ENCODE data around the gene CDHR5.

CDHR5 gene

DNA sequence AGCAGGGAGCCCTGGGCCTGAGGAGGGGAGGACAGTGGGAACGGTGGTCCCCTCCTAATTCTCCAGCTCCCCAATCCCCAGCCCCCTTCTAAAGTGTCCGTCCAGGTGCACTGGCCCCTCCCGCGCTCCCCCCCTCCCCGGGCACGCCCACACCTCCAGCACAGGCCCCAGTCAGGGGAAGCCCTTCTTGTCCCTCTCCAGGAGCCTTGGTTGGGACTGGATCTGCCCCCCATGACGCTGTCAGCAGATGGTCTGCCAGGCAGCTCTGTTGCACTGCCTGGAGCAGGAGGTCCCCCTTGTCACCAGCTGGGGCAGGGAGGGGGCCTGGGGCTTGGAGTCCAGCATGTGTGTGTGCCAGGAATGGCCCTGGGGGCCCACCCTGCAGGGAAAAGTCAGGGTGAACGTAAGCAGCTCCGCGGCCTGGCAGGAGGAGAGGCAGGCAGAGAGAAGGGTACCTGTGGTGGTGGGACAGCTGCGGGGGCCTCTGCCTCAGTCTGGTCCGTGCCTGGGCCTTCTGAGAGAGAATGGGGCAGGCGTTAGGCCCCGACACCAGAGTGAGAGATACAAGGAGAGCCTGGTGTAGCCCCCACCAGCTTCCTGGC, 10.6 kb downstream of the CDHR5 start:
- TF ChIP-seq, protein P1, sequence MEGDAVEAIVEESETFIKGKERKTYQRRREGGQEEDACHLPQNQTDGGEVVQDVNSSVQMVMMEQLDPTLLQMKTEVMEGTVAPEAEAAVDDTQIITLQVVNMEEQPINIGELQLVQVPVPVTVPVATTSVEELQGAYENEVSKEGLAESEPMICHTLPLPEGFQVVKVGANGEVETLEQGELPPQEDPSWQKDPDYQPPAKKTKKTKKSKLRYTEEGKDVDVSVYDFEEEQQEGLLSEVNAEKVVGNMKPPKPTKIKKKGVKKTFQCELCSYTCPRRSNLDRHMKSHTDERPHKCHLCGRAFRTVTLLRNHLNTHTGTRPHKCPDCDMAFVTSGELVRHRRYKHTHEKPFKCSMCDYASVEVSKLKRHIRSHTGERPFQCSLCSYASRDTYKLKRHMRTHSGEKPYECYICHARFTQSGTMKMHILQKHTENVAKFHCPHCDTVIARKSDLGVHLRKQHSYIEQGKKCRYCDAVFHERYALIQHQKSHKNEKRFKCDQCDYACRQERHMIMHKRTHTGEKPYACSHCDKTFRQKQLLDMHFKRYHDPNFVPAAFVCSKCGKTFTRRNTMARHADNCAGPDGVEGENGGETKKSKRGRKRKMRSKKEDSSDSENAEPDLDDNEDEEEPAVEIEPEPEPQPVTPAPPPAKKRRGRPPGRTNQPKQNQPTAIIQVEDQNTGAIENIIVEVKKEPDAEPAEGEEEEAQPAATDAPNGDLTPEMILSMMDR (IDR thresholded peaks at IDR 0.05; ENCODE audit: low read depth, low read length, missing control alignments) = no peak
- in situ Hi-C loops (cut with HindIII; ENCODE audit: low sequenced_read_pairs) = no loop called here
- no peak overlapping the region for H3K4me3 ChIP-seq (ENCODE audit: low read depth, low read length)
- DNase-seq (ENCODE audit: low read depth) = no peak

DNA sequence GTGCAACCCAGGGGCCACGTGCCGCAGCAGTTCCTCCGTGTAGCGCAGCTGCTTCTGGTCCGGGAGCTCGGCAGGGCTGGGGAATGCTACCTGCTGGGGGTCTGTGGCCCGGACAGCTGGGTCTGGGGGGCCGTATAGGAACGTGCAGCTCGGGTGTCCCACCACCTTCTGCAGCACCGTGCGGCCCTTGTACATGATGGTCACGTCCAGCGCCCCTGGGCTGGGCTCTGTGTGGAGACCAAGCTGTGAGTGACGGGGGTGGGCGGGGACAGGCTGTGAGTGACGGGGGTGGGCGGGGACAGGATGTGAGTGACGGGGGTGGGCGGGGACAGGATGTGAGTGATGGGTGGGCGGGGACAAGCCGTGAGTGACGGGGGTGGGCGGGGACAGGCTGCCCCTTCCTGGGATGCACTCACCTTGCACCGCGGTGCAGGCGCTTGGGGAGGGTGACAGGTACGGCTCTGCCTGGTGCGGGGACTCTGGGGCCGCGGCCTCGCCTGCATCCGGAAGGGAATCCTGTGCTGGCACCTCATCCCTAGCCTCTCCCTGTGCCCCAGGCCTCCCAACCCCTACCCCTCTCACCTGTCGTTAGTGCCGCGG, 11.3 kb downstream of the CDHR5 start:
- TF ChIP-seq, protein P1 (IDR thresholded peaks at IDR 0.05; ENCODE audit: low read depth, low read length, missing control alignments) = no peak
- no peak for DNase-seq (ENCODE audit: low read depth)
- in situ Hi-C loops (cut with HindIII; ENCODE audit: low sequenced_read_pairs) = no loop called here
- H3K4me3 ChIP-seq (ENCODE audit: low read depth, low read length) = no peak overlapping the region

DNA sequence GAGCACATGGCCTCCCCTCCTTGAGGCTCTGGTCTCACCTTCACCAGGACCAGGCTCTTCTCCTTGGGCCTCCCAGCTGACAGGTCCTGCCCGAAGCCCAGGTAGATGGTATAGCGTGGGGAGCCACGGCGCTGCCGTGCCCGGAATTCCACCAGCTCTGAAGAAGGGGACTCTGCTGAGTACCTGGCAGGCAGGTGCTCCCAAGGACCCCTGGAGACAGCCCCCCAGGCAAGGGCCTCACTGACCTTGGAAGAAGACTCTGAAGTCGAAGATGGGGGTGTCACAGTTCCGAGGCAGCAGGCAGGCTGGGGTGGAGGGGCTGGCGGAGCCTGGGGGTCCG, 11.8 kb downstream of the CDHR5 start:
- in situ Hi-C loops (cut with HindIII; ENCODE audit: low sequenced_read_pairs) = no loop called here
- H3K4me3 ChIP-seq (ENCODE audit: low read depth, low read length) = no peak overlapping the region
- TF ChIP-seq, protein P1 (IDR thresholded peaks at IDR 0.05; ENCODE audit: low read depth, low read length, missing control alignments) = no peak
- no peak for DNase-seq (ENCODE audit: low read depth)

DNA sequence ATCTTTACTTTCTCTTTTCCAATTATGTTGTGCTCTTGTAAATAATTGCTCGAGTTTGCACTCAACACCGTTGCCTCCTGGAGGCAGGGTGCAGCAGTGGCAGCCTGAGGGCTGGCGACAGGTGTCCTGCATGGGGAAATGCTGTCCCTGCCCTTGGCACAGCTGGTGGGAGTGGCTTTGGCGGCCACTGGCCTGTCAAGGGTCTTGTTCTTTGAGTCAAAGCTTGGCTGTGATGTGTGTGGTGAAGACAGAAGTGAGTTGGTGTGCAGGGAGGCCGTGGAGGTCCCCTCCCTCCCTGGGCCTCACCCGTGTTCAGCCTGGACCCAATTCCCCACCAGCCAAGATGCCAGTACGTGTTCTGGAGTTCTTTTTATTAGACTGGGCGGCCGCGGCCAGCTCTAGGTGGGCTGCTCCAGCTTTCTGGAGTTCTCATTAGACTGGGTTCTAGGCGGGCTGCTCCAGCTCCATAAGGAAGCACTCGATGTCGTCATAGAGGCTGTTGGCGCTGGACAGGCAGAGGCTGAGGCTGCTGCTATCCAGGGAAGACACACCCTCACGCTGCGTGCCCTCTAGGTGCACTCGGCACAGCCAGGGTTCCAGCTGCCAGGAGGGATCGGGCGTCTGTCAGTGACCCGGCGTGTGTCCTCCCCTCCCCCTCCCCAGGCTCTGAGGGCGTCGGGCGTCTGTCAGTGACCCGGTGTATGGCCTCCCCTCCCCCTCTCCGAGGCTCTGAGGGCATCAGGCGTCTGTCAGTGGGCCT, 12.4 kb downstream of the CDHR5 start:
- DNase-seq (ENCODE audit: low read depth) = no peak
- TF ChIP-seq, protein P1 (IDR thresholded peaks at IDR 0.05; ENCODE audit: low read depth, low read length, missing control alignments) = peak; percentile 32
- in situ Hi-C loops (cut with HindIII; ENCODE audit: low sequenced_read_pairs) = no loop called here
- H3K4me3 ChIP-seq (ENCODE audit: low read depth, low read length) = no peak overlapping the region

DNA sequence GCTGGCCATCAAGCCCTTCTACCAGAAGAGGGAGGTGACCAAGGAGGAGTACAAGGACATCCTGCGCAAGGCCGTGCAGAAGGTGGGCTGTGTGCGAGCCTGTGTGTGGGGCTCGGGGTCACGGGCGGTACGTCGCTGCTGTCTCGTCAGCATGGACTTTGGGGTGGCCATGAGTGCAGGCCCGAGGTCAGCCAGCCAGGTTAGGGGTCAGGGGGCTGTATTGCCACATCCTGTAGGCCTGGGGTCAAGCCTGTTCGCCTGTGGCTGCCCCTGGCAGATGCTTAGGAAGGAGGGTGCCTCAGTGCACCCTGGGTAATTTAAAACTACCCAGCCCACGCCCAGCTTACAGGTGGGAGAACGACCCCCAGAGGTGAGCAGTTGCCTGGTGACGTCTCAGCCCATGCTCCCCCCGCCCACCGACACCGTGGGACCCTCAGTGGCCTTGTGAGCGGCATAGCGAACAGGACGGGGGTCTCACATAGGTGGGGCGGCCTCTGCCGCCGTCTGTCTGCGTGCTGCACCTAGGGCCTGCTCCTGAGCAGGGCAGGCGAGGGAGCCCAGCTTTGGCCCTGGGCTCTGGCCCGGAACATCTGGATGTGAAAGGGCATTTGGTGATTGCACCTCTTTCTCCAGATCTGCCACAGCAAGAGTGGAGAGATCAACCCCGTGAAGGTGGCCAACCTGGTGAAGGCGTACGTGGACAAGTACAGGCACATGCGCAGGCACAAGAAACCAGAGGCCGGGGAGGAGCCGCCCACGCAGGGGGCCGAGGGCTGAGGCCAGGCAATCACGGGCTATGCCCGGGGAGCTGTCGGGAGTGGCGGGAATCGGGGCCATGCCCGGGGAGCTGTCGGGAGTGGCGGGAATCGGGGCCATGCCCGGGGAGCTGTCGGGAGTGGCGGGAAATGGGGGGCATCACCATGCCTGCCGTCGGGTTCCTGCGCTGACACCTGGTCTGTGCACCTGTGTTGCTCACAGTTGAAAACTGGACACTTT, 13.5 kb downstream of the CDHR5 start:
- in situ Hi-C loops (cut with HindIII; ENCODE audit: low sequenced_read_pairs) = no loop called here

More for the DNA sequence above, 13.5 kb downstream of the CDHR5 start:
- no peak overlapping the region for H3K4me3 ChIP-seq (ENCODE audit: low read depth, low read length)
- TF ChIP-seq, protein P1 (IDR thresholded peaks at IDR 0.05; ENCODE audit: low read depth, low read length, missing control alignments) = no peak
- DNase-seq (ENCODE audit: low read depth) = no peak

Data from astrocyte of the cerebellum (primary cell).